HG02884 (cell line): ENCODE measurements around the gene FOXA1.

Experiments used
- ATAC-seq: cut with Tn5 transposase; IDR thresholded peaks from one replicate; pipeline ENCODE4 v1.9.1; 2021; ENCODE audit warnings: mild to moderate bottlenecking, moderate library complexity; ENCODE audit not compliant: unreplicated experiment

The FOXA1 gene

DNA sequence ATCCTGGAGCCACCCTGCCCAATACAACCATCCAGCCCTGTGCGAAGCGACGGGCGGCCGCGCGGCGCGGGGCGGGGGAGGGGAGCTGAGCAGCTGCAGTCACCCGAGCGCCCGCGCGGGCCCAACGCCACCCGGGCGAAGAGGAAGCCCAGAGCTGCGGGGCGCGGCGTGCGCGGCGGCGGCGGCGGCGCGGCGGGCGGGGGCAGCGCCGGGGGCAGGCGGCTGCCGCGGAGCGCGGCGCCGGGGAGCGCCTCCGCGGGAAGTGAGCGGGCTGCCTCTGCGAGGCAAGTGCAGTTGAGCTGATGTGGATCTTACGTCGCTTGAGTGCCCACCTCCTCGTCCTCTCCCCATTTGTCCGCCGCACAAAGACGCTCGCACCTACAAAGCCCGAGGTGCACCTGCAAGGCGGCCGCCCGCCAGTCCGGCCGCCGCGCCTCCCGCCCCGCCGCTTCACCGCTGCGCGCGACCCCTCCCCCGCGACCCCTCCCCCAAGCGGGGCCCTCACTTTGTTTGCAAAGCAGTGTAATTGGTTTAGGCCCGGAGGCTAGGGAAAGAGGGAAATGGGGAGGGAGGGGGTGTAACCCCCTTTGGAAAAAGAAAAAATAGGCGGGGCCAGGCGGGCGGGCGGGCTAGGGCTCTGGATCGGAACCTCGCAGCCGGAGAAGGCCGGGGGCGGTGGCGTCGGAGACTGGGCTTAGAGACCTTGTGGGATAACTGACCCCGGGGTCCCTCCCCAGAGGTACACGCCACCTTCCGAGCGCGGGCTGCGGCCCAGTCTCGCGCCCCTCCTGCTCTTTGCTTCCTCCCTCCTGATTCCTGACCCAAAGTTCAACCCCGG is at the start of gene FOXA1, which contains the start of gene TTC6:
Gene FOXA1 (minus strand): TSS at position 279 of the 838 bp plus-strand sequence. CDS start 277 bp downstream, at position 2.
Gene TTC6 (plus strand): TSS at position 659 of the 838 bp plus-strand sequence. CDS start 26,436 bp downstream, outside the sequence.
- no peak for ATAC-seq

DNA sequence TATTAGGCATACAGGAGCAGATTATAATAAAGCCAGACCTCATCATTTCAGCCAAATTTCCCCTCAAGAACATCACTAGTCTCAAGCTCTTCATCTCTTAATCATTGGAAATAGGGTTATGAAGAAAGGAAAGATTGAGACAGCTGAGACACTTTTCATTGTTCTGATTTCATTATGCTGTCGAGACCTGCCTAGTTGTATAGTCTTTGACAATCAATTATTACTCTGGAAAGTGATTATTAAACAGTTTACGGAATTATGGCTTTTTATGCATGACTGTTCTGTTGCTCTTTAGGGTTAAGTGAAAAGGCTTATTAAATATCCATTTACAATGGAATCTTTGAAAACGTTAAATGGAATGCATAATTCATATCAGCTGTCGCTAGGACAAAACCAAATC is 48.7 kb upstream of the FOXA1 start:
- ATAC-seq = no peak

- no peak for ATAC-seq
Observed at GRCh38 chr14:37642125-37642524, 47.1 kb upstream of the FOXA1 start.

DNA sequence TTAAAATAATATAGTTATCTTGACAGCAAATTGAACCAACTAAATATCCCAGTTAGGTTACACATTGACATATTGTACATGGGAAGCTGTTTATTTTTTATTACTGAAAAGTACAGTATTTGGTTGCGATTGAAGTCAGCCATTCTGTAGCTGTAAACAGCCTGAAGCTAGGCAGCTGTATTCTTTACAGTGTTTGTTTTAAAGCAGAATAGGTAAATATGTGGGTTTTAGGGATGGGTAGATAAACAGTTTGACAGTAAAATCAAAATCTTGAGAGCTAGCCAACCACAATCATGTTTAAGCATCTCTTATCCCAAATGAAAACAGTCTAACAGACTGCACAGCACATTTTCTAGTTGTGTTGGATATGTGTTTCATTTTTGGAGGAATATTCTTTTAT is 46.1 kb upstream of the FOXA1 start:
- ATAC-seq = no peak

GRCh38 chr14:37638599-37638998 is 43.5 kb upstream of the FOXA1 start:
- no peak for ATAC-seq

- no peak for ATAC-seq
Observed at GRCh38 chr14:37637341-37637740, 42.3 kb upstream of the FOXA1 start.

GRCh38 chr14:37625597-37626595 is 30.8 kb upstream of the FOXA1 start:
- no peak for ATAC-seq

DNA sequence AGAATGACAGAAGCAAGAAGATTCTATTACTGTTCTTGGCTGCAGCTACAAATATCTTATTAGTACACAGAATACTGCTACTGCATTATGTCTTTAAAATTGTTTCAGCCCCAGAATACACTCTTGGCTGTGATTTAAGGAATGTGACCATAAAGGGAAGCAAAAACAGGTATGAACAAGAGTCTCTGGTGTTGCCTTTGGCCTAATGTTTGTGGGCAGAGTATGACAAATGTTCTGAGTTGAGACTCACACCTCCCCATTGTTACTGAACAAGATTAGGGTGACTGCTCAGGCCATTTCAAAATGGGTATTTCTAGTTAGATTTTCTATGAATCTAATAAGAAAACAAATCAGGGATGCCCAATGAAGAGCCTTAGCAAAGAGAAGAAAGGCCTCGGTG is 28.9 kb upstream of the FOXA1 start:
- ATAC-seq = no peak

DNA sequence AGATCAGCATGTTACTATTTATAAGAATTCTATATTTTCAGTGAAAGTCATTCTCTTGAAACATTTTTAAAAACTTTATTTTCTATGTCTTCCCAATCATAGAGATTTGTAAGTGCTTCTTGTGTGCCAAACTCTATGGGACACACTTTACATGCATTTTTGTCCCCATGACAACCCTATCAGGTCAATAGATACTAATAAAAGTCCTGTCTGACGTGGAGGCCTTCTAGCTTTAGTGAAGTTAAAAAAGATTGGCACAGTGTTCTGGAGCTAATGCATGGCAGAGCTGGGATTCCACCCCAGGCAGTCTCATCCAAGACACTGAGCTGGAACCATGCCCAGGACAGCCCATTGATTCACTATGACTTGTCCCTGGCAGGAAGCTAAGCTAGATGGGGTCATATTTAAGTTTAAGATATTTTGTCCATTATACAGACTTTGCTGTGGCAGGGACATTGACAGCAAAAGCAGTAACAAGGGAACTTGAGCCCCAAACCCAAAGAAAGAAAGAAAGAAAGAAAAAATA is 28.4 kb upstream of the FOXA1 start:
- ATAC-seq = no peak

- no peak for ATAC-seq
Observed at GRCh38 chr14:37622231-37622923, 27.3 kb upstream of the FOXA1 start.

DNA sequence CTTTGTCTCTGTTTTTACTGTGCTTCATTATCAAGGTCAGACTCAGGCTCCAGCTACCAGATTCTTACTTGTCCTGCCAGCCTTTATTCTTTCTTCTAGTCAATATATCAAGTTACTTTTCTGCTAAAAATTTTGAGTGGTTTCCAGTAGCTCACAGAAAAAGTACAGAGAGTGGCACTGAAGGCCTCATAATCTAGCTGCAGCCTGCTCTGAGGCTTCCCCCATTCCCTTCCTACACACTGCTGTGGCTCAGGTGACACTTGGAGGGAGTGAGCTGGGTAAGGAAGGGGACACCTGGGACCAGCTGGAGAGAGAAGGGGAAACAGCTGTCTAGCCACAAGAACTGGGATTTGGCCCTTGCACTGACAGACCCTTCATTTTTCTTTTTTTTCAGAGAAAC is 25.8 kb upstream of the FOXA1 start:
- ATAC-seq = no peak

- no peak for ATAC-seq
Observed at GRCh38 chr14:37618498-37619028, 23.5 kb upstream of the FOXA1 start.

DNA sequence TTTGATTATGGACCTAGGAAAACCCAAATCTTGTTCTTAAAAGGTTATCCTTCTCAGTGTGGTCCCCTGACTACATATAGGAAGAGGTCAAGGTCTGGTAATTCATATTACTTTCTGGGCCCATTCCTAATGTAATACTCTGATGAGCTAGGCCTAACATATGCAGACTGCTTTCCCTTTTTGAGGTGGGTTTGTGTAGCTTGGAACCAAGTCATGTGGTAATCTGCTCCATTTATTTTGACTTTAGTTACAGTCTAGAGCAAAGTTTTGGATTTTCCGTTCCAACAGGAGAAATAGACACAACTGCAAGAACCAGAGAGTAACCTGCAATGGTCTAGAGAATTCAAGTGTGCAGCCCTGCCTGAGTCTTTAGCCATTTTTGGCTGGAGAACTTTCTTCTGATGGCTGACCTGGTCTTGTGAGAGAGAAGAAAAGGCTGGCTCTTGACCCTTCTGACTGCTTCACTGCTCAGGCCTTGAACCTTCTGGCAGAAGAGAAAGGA is 22.9 kb upstream of the FOXA1 start:
- no peak for ATAC-seq

DNA sequence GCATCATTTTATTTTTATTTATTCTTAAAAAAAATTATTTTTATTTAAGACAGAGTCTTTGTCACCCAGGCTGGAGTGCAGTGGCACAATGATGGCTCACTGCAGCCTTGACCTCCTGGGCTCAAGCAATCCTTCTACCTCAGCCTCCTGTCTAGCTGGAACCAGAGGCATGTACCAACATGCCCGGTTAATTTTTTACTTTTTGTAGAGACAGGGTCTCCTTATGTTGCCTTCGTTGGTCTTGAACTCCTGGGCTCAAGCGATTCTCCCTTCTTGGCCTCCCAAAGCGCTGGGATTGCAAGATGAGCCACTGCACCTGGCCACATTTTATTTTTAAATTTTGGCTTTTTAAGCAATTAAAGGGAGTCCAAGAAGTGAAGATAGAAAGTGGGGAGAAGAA is 21.8 kb upstream of the FOXA1 start:
- ATAC-seq = no peak

DNA sequence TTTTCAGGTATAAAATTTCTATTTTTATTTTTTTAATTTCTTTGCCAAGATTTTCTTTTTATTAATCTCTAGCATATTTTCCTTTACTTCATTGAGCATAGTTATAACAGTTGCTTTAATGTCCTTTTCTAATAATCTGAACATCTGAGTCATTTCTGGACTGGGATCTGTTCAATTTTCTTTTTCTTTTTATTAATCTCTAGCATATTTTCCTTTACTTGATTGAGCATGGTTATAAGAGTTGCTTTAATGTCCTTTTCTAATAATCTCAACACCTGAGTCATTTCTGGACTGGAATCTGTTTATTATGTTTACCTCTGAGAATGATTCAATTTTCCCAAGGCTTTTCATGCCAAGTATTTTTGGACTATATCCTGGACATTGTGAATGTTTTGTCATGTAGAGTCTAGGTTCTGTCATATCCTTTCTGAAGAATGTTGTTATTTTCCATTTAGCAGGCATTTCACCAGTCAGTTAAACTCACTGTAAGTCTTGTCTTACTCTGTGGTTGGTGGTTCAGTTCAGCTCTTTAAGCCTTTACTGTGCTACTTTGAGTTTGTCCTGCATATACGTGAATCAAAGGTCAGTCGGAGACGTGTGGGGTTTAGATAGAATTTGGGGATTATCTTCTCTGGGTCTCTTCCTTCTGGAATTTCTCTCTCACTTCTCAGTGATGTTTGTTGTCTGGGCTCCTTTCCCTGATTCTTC is 20.7 kb upstream of the FOXA1 start:
- ATAC-seq = no peak

DNA sequence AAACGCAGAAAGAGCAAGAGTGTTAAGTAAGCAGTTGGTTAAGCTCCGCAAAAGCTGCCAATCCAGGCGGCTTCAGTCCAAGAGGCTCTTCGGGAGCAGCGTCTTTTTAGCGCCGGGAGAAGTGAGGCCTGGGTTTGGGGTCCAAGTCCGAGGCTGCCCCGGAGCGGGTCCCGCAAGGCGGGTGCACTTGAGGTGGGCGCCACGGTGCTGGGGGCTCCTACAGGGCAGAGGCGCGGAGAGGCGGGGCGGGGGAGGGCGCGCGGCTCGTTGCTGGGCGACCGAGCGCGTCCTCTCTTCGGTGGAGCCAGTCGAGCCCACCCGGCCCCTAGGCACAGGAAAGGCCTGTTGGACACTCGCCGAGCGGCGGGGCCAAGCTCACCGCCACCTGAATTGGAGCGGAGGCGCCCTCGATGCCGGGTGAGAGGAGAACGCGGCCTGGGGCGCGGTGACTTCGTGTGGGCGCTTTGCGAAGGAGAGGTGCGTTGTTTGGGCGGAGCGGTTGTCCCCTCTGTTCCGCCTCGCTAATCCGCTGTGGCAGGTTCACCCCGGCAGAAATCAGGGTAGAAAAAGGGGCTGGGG is 16.0 kb upstream of the FOXA1 start:
- ATAC-seq = no peak

DNA sequence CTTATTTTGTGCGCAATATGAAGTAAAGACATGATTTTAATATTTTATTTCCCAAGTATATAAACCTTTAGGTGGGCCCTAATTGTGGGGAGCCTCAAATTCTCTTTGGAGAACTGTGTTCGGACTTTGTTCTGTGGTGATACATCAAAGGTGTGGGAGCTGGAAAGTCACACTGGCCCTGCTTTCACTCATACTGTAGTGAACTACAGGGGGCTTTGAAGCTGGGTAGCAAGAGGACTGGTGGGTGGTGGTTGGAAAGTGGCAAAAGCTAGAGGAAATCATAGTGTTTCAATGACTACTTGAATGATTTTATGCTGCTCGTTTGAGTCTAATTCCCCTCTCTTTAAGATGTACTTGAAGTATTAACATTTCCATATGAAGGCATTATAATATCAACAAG is 13.6 kb upstream of the FOXA1 start:
- ATAC-seq = no peak

DNA sequence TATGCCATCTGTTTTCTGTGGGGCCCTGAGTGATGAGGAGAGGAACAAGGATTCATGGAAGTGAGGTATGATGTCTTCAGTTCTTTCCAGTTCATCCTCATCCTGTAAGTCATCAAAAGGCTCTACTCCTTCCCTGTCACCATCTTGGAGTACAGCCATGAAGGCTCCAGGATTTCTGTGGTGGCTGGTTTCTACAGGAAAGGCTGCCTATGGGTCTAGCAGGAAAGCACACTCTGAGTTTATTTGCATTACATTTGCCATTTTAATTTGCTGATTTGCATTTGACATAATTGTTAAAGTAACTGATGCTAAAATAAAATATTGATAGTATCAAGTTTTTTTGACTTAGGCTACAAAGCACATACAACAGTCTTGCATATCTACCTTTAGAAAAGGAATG is 11.6 kb upstream of the FOXA1 start:
- ATAC-seq = no peak

DNA sequence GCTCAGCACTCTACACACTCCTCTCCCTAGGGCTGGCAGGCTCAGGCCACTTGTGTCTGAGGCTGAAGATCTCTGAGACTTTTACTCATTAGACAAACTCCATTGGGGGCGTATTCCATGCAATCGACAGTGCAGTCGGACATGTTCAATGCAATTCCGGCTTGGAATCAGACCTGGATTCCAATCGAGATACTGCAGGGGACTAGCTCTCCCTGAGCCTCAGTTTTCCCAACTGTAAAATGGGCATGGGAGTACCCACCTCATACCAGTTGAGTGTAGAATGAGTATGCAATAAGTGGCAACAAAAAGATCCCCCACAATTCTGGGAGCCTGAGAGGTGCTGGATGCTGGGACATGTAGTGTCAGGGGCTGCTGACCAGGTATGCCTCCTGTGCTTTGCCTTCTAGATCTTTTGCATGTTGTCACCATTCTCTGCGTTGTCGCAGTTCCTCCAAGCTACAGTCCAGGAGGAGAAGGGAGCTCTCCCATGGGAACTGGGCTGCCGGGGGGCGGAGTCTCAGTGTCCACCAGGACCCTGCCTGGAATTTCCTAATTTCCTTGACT is 8.7 kb upstream of the FOXA1 start:
- no peak for ATAC-seq
